8988T (cell line): ENCODE results near the gene ZER1.
A peak's percentile ranks its signal among the peaks of the same experiment; 100 is the strongest.
"Not testable (repeated sequence)": the region's sequence is repeated elsewhere in the genome, so short reads cannot be mapped to it uniquely, and the experiment has no call there.

Experiments used
- DNase-seq: peaks from one replicate; pipeline ENCODE4 v3.0.0; 2011

The ZER1 gene

DNA sequence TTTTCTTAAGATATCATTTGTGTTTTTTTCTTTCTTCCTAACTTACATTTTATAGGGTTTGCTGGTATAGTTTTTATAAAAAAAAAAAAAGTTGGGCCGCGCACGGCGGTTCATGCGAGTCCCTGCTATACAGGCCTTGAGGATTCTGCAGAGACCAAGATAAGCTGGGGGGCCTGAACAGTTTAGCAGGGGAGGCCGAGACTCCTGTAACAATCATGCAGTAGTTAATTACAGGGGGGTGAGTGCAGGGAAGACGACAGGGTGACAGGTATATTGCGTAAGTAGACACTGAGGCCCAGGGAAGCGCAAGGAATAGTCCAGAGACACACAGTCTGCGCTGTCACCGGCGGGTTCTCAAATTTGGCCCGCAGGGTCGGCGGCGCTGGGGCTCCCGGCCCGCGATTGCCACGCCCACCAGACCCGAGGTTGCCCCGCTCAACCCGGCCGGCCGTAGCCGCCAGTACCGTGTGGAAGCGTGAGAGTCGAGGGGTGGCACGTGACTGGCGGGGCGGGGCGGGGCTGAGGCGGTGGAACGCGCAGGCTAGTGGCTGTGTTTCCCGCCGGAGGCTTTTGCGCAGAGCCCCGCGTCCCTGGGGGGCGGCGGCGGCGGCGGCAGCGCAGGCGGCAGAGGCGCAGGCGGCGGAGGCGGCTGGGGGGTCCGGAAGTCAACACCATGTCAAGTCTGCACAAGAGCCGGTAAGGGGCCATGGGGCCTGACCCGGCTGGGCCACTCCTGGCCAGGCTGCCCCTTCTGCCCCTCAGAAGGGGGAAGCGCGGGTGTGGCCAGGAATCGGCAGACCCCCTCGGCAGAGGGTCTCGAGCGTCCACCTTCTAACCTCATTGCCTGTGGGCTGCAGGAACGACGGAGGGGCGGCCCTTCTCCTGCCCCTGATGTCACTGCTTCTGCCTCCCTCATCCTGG is 15.2 kb upstream of the ZER1 start, which contains the start of gene TBC1D13:
Gene TBC1D13 (plus strand): TSS at position 573 of the 921 bp plus-strand sequence. CDS start 101 bp downstream, at position 674.
- DNase-seq, result peak; percentile 97

DNA sequence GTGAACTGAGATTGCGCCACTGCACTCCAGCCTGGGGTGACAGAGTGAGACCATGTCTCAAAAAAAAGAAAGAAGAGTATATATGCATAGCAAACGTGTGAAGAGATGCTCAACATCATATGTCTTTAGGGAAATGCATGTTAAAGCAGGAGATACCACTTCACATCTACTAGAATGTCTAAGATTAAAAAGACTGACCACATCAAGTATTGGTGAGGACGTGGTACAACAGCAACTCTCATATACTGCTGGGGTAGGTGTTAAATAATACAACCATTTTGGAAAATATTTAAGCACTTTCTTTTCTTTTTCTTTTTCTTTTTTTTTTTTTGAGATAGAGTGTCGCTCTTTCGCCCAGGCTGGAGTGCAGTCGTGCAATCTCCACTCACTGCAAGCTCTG is 13.7 kb upstream of the ZER1 start:
- no peak for DNase-seq

DNA sequence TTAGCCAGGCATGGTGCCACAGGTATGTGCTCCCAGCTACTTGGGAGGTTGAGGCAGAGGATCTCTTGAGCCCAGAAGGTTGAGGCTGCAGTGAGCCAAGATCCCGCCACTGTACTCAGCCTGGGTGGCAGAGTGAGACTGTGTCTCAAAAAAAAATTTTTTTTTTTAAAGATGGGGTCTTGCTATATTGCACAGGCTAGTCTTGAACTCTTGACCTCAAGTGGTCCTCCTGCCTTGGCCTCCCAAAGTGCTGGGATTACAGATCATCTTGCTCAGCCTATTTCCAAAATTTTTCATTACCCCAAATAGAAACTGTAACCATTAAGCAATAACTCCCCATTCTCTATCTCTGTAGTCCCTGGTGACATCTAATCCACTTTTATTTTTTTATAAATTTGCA is 10.9 kb upstream of the ZER1 start:
- DNase-seq, result no peak

DNA sequence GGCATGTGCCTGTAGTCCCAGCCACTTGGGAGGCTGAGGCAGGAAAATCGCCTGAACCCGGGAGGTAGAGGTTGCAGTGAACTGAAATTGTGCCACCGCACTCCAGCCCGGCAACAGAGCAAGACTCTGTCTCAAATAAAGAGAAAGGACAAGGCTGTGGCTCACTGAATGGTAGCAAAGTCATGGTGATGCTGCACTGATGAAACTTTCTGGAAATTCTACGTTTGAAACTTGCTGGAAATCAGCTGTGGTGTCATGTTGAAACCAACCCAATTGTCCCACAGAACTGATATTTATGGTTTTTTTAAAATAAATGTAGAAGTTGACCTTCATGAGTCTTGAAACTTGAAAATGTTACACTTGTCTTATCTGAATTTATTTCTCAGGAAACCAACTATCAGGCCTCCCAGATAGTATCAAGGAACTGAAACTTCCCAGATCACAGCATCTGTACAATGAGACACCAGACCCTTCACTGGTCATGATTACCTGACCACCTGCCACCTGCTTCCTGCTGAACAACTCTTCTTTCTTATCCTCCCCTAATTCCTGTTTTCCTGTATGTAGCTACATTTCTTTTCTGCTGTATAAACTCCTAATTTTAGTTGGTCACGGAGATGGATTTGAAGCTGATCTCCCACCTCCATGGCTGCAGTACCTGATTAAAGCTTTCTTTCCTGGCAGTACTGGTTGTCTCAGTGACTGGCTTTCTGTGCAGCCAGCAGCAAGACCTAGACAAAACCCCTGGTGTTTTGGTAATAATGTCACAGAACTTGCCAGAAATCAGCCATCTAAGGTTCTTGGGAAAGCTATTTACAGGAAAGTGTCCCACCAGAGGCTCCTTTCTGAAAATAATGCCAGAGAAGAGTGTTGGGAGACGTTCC is 9.7 kb upstream of the ZER1 start:
- DNase-seq, result no peak

DNA sequence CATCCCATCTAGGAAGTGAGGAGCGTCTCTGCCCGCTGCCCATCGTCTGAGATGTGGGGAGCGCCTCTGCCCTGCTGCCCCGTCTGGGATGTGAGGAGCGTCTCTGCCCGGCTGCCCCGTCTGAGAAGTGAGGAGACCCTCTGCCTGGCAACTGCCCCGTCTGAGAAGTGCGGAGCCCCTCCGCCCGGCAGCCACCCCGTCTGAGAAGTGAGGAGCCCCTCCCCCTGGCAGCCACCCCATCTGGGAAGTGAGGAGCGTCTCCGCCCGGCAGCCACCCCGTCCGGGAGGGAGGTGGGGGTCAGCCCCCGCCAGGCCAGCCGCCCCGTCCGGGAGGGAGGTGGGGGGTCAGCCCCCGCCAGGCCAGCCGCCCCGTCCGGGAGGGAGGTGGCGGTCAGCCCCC is 8.4 kb upstream of the ZER1 start:
- DNase-seq, result not testable (repeated sequence)

DNA sequence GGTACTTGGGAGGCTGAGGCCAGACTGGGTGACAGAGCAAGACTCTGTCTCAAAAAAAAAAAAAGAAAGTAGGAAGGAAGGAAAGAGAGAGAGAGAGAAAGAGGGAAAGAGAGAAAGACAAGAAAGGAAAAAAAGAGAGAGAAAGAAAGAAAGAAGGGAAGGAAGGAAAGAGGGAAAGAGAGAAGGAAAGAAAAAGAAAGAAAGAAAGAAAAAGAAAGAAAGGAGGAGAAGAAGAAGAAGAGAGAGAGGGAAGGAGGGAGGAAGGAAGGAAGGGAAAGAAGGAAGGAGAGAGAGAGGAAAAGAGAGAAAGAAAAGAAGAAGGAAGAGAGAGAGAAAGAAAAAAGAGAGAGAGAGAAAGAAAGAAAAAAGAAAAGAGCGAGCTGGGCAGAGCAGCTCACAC is 3.1 kb upstream of the ZER1 start:
- DNase-seq, result no peak

DNA sequence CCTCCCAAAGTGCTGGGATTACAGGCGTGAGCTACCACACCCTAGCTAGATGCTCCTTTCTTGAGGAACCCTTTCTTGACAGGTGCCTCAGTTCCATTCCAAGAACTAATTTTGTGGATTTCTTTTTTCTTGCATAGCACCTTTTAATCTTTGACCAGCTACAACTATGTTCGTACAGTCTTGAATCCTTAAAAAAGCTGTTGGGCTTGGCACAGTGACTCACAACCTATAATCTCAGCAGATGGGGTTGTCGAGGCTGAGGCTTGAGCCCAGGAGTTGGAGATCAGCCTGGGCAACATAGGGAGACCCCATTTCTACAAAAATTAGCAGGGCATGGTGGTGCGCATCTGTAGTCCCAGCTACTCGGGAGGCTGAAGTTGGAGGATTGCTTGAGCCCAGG is 1.3 kb upstream of the ZER1 start:
- no peak for DNase-seq

DNA sequence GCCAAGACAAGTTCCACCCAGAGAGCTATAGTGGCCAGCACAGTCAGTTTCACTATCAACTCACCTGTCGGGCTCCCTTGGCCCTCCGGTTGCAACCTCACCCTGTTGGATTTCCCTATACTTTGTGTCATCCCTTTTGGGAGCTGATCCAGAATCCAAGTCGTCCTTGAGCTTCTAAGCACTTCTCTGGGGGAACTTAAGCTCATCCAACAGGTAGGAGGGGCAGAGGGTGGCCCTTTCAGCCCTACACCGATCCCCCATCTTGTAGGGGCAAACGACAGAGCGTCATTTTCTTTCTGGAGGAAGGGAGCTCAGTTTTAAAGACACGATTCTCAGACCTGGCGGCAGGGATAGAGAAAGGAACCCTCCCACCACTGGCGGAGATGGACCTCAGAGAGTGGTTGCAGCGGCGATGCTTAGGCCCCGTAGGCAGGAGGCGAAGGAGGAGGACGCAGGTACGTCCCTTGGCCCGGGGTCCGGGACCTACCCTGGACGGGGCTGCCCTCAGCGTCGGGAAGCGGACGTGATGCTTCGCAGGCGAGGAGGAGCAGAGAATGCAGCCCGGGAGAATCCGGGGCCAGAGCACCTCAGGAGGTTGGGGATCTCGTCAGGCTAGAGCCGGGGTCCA is 519 bp downstream of the ZER1 start:
- no peak for DNase-seq

DNA sequence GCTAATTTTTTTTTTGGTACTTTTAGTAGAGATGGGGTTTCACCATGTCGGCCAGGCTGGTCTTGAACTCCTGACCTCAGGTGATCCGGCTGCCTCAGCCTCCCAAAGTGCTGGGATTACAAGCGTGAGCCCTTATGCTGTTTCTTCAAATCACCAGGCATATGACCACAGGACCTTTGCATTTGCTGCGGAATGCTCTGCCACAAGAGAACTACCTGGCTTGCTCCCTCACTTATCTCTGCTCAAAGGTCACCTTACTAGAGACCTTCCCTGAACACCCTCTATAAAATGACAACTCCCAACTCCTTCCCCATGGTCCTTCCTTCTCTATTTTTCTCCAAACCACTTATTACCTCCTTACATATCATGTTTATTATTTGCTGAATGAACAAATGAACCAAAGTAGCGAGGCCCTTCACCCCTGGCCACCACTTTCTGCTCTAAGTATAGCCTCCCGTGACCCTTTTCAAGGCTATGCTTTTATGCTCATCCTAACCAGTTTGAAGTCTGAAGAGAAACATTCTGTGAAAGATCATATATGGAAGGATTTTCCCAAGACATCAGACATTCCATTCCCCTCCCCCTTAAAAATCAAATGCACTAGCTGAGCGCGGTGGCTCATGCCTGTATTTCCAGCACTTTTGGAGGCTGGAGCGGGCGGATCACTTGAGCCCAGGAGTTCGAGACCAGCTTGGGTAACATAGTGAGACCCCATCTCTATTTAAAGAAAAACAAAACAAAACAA is 1.3 kb downstream of the ZER1 start:
- no peak for DNase-seq

DNA sequence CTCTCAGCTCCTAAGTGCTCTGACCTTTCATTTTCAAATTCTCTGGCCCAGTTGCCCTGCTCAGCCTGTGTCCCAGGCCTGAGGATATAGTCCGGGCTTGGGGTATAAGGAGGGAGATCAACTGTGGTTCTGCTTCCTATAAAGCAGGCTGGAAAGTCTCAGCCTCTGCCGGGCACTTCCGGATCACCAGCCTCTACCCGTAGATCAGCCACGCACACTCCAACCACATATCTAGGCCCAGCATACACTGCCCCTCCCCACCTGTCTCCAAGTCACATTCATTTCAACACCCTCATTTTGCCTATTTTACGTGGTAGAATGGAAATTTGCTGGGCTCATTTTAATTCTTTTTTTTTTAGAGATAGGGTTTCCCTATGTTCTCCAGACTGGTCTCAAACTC is 3.1 kb downstream of the ZER1 start:
- DNase-seq, result no peak

DNA sequence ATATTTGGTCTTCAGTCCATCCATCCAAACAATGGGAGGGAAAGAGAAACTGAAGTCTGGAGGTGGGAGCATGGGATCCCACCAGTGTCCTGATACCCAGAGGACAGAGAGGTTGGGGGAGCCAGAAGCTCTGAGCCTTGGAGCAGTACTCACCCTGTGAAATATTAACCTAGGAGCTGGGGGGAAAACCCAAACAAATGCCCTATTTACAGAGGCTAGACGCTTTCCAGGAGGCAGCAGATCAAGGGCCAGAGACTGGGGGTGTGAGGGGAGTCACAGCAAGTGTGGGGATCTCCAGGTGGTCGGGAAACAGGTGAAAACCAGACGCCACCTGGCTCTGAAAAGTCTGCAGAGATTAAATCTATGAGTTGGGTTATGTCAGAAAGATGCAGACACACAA is 6.2 kb downstream of the ZER1 start:
- no peak for DNase-seq

DNA sequence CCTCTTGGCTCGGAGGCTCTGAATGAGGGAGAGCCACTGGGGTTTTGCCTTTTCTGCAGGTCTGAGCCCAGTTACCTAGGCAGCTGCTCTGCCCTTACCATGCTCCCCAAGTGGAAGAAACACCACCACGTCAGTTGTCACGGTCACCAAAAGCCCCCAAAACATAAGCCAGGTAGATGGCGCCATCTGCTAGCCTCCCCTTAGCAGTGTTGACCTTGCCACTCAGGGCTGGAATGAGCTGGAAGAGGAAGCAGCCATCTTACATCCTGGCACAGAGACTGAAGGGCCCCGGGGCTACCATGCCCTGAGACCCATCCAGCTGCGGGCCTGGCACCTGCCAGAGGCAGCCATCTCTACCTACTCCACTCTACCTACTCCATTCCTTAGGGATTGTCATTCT is 7.4 kb downstream of the ZER1 start:
- no peak for DNase-seq

DNA sequence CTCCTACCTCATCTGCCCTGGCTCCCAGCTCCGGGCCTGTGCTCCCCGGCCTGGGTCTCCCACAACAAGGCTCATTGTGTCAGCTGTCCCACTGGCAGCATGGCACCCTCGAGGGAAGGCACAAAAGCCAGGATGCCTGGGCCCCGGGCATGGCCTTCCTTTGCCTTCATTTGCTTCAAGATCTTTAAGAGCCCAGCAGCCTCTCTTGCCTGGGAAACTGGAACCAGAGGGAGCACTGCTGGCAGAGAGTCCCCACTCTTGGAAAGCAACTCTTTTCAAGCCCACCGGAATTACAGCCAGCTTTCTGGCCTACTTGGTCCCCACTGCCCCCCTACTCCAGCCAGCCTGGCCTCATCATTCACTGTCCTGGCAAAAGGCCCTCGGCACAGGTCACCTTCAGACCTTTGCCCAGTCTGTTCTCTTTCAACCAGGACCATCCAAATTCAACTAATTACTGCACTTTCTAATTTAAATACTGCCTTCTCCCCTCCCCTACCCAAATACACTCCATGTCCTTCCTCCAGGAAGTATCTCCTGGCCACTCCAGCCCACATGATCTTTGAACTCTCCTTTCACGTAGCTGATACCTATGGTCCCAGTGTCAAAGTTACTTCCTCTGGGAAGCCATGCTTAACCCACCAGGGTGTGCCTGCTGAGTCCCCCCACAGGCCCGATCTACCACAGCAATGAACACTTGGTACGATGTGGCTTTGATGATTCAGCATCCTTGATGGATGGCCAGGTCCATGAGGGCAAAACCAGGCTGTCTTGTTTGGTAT is 8.9 kb downstream of the ZER1 start:
- no peak for DNase-seq

DNA sequence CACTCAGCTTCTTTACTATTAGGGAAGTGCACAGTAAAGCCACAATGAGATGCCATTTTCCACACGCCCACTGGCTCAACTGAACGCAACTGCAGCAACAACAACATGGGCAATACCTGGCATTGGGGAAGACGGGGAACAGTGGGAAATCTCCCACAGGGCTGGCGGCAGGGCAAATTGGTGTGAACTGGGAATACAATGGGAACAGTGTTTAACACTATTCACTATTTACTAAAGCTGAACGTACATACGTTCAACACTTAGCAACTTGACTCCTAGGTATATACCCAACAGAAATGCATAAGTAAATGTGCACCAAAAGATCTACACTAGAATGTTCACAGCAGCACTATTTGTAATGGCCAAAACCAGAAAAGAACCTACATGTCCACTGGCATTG is 14.1 kb downstream of the ZER1 start:
- DNase-seq, result no peak

DNA sequence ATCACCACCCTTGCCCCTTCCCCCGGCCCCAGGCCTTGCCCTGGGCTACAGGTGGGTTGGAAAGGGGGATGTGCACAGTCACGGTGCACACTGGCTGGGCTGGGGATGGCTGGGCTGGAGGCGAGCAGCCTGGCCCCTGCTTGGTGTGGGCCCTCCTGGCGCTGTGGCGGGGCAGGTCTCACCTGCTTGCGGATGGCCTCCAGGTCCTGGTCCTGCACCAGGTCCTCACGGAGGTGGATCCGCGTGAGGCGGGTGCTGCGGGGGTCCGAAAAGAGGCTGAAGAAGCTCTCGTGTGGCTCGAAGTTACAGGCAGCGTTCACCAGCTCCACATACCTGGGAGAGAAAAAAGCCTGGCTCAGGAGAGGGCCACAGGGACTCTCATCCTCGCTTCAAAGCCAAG is 18.1 kb downstream of the ZER1 start:
- DNase-seq, result no peak

DNA sequence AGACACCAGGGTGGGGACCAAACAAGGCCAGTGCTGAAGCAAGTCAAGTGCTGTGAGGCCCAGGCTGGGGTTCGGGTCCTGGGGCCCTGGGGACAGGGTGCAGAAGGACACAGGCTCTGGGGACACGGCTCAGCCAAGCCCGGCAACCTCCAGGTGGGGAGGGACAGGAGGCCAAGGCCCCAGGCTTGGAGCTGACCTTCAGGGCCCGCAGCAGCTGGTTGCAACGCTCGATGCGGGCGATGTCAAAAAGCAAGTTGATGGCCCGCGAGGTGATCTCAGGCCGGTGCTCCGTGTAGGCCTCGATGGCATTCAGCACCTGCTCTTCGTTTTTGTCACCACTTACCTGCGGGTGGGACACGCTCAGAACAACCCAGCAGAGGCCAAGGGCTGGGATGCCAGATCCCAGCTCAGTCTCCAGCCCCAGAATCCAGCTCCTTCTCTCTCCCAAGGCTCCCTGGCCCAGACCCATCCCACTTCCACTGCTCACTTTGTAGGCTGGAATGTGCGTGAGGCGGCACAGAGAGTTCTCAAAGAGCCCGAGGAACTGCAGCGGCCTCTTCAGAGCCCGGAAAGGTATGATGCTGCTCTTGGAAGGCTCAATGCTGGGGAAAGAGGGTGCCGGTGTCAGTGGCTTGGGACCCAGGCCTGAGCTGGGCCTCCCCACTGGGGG is 20.7 kb downstream of the ZER1 start:
- no peak for DNase-seq

DNA sequence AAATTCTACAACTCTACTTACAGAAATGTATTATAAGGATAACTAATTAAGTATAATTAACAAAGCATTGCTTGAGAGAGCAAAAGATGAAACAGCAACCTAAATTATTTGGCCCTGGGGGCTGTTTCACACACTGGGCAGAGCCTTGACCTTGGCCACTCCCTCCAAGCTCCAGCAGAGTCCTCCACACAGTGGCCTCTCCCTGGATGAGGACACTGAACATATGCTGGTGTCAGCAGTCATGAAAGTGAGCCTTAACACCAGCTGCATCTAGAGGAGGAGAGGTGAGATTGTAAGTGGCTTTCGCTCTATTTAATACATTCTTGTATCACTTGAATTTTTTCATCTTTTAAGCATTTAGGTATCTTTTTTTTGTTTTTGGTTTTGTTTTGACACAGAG is 24.5 kb downstream of the ZER1 start:
- DNase-seq, result no peak

DNA sequence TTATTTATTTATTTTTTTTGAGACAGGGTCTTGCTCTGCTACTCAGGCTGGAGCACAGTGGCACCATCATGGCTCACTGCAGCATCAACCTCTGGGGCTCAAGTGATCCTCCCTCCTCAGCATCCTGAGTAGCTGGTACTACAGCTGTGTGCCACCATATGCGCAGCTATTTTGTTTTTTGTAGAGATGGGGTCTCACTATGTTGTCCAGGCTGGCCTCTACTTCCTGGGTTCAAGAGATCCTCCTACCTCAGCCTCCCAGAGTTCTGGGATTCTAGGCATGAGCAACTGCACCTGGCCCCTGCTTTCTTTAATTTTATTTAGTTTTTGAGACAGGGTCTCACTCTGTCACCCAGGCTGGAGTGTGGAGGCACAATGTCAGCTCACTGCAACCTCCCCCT is 28.3 kb downstream of the ZER1 start:
- DNase-seq, result no peak

DNA sequence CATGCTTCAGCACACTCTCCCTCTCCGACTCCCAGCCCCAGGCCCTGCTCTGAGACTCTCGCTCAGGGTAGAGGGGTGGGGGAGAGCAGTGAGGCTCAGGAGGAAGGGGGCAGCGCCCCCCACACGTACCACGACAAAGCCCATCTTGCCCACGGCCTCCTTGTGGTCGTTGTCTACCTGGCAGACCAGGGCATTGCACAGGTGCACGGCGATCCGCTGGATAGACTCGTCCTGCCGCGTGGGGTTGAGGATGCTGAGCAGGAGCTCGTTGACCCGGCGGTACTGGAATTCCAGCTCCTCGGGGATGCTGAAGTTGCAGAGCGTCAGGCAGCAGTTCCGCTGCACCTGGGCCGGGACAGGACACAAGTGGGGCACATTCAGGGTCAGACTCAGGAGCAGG is 29.3 kb downstream of the ZER1 start:
- no peak for DNase-seq

DNA sequence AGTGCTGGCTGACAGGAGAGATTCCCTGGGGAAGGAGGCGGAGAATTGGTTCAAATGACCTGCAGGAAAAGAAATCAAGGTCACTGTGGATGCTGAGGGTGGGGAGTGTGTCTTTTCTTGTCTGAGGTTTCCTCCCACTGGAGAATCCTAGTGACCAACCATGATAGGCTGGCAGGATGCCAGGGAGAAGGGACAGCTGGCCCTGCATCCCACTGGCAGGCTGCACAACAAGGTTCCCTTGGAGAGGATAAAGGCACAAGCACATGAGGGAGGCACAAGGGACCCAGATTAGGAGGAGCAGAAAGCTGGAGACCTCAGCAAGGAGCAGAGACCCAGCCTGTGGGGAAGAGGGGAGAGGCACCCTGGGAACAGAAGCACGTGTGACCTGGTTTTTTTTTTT is 36.4 kb downstream of the ZER1 start:
- no peak for DNase-seq

DNA sequence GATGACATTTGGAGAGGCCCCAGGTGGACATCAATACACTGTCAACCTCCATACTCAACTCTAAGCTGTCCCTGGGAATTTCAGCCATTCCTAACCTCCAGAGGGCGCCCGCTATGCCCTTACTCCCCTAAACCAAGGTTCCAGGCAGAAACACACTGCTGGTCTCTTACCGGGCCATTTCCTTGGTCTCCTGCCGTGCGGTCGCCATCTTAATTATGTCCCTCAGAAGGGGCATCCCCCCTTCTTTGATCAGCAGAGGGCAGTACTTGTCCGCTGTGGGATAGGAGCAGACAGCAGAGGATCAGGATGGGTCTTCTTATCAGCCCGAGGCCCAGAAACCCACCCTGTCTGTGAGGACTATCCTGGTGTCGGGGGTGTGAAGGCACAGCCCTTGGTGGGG is 38.5 kb downstream of the ZER1 start:
- DNase-seq, result peak; percentile 77
